ENCODE measurements around the gene ISL2.

Gene ISL2

DNA sequence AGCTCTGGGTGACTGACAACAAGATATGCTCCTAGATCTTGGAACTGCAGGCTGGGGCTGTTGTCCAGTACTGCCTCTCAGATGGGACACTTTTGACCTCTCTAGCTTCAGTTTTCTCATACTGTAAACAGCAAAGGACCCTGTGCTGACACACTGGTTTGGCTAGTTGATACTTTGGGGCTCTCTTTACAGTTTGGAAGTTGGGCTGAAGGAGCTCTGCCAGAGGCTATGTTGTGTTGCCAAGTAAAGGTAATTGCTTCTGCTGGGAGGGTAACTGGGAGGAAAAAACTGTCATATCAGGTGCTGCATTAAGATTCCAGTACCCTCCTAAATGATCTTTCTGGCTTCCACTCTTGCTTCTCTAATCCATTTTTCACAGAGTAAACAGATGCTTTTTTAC lies 54.0 kb downstream of the ISL2 start:
- TF ChIP-seq, protein P1, sequence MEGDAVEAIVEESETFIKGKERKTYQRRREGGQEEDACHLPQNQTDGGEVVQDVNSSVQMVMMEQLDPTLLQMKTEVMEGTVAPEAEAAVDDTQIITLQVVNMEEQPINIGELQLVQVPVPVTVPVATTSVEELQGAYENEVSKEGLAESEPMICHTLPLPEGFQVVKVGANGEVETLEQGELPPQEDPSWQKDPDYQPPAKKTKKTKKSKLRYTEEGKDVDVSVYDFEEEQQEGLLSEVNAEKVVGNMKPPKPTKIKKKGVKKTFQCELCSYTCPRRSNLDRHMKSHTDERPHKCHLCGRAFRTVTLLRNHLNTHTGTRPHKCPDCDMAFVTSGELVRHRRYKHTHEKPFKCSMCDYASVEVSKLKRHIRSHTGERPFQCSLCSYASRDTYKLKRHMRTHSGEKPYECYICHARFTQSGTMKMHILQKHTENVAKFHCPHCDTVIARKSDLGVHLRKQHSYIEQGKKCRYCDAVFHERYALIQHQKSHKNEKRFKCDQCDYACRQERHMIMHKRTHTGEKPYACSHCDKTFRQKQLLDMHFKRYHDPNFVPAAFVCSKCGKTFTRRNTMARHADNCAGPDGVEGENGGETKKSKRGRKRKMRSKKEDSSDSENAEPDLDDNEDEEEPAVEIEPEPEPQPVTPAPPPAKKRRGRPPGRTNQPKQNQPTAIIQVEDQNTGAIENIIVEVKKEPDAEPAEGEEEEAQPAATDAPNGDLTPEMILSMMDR (IDR thresholded peaks at IDR 0.05; ENCODE audit: low read depth, low read length) = no peak
- TF ChIP-seq EZH2phosphoT487 (IDR thresholded peaks at IDR 0.05; ENCODE audit: low read depth) = no peak
- Histone ChIP-seq H3K27ac (ENCODE audit: low read length) (no peak overlapping the region), H3K36me3 (replicated peaks; ENCODE audit: low read depth, low read length) (no peaks in the 10 kb centered on the region), H3K4me2 (ENCODE audit: low read length) (no peak overlapping the region), H4K20me1 (ENCODE audit: insufficient read depth, low read length) (no peaks in the 10 kb centered on the region), H3K9ac (ENCODE audit: low read length) (no peak overlapping the region), H3K4me1 (ENCODE audit: low read length) (no peaks in the 10 kb centered on the region), H3K9me3 (ENCODE audit: insufficient read depth, low read length) (no peaks in the 10 kb centered on the region), H3K27me3 (ENCODE audit: low read depth, low read length) (no peaks in the 10 kb centered on the region), H2AFZ (ENCODE audit: low read depth, low read length) (no peak overlapping the region), H3K79me2 (ENCODE audit: low read length) (no peaks in the 10 kb centered on the region), H3K4me3 (ENCODE audit: low read length) (no peak overlapping the region)

DNA sequence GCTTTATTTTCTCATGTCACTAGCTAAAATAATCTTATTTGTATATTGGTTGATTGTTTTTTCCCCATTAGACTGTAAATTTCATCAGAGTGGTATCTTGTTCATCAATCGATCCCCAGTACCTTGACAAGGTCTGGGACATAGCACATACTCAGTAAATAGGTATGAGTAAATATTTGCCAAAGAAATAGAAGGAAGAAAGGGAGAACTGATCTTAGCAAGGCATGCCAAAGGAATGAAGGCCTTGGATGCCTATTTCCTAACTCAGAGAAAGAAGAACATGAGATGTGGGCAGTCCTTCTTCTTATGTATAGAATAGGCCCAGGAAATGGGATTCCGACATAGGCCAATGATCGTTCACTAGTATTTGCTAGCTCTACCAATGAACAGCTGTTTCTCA lies 54.7 kb downstream of the ISL2 start:
- Histone ChIP-seq H4K20me1 (ENCODE audit: insufficient read depth, low read length) (no peaks in the 10 kb centered on the region), H3K36me3 (replicated peaks; ENCODE audit: low read depth, low read length) (no peaks in the 10 kb centered on the region), H3K9me3 (ENCODE audit: insufficient read depth, low read length) (no peaks in the 10 kb centered on the region), H3K4me1 (ENCODE audit: low read length) (no peaks in the 10 kb centered on the region), H3K9ac (ENCODE audit: low read length) (no peak overlapping the region), H3K79me2 (ENCODE audit: low read length) (no peaks in the 10 kb centered on the region), H3K27ac (ENCODE audit: low read length) (no peak overlapping the region), H2AFZ (ENCODE audit: low read depth, low read length) (no peak overlapping the region), H3K4me3 (ENCODE audit: low read length) (no peak overlapping the region), H3K4me2 (ENCODE audit: low read length) (no peak overlapping the region), H3K27me3 (ENCODE audit: low read depth, low read length) (no peaks in the 10 kb centered on the region)
- TF ChIP-seq, protein P1 (IDR thresholded peaks at IDR 0.05; ENCODE audit: low read depth, low read length) = no peak
- TF ChIP-seq EZH2phosphoT487 (IDR thresholded peaks at IDR 0.05; ENCODE audit: low read depth) = no peak

DNA sequence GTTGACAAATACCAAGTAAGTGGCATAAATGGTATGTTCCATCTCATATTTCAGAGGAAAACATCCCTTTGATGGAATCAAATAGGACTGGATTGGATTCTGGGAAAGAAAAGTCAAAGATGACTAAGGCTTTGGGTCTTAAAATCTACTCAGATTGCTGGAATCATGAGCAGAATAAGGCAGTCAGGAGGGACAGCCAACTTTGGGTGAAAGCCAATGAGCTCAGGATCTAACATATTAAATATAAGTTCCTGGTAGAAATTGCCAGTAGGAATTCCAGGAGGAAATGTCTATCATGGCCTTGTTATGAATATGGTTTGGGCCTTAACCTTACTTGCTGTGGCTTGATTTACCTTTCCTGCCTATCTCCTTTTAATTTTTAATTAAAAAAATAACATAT lies 55.3 kb downstream of the ISL2 start:
- TF ChIP-seq EZH2phosphoT487 (IDR thresholded peaks at IDR 0.05; ENCODE audit: low read depth) = no peak
- TF ChIP-seq, protein P1 (IDR thresholded peaks at IDR 0.05; ENCODE audit: low read depth, low read length) = no peak
- Histone ChIP-seq H3K4me3 (ENCODE audit: low read length) (no peak overlapping the region), H3K27me3 (ENCODE audit: low read depth, low read length) (no peaks in the 10 kb centered on the region), H3K36me3 (replicated peaks; ENCODE audit: low read depth, low read length) (no peaks in the 10 kb centered on the region), H4K20me1 (ENCODE audit: insufficient read depth, low read length) (no peaks in the 10 kb centered on the region), H3K79me2 (ENCODE audit: low read length) (no peaks in the 10 kb centered on the region), H2AFZ (ENCODE audit: low read depth, low read length) (no peak overlapping the region), H3K4me2 (ENCODE audit: low read length) (no peak overlapping the region), H3K9ac (ENCODE audit: low read length) (no peak overlapping the region), H3K4me1 (ENCODE audit: low read length) (no peaks in the 10 kb centered on the region), H3K27ac (ENCODE audit: low read length) (no peak overlapping the region), H3K9me3 (ENCODE audit: insufficient read depth, low read length) (no peaks in the 10 kb centered on the region)

All from OCI-LY3 (cell line).